GM12878 (cell line): ENCODE measurements around the gene TEX30. TPM values are rescaled to one million over a fixed set of nuclear protein-coding genes. Genes with fewer than 3 reads are reported as not detected.

Source experiments
- ATAC-seq: fragments of 200-7000 bp; cut with Tn5 transposase; 3 replicates; pipeline ENCODE4 v1.9.1; 2020; ENCODE audit warnings: mild to moderate bottlenecking, moderate library complexity
- BruUV-seq: library from RNA; stranded (reverse); fragments of 400-500 nt; replicated peaks from 2 replicates; lab custom pipeline; 2021; lab: Mats Ljungman, UMichigan
- CTCF ChIA-PET: fragments of 300-600 bp; sonication (Branson Sonifier 250); formaldehyde crosslinking; extraction: SDS; loops from one replicate; lab custom pipeline; 2021; ENCODE audit warnings: inconsistent platforms; lab: Yijun Ruan, JAX
- POLR2A ChIA-PET: fragments of 350-600 bp; formaldehyde crosslinking; extraction: SDS; loops from one replicate; lab custom pipeline; 2021; ENCODE audit warnings: inconsistent platforms; lab: Charles Lee
- RAD21 ChIA-PET: fragments of 300-600 bp; sonication (Branson Sonifier 250); formaldehyde crosslinking; loops from one replicate; lab custom pipeline; 2023; ENCODE audit warnings: antibody characterized with exemption; ENCODE audit not compliant: unreplicated experiment; lab: Charles Lee
- SMC1A ChIA-PET: fragments of 300-600 bp; sonication (Branson Sonifier 250); formaldehyde crosslinking; loops from one replicate; lab custom pipeline; 2023; ENCODE audit not compliant: unreplicated experiment, uncharacterized antibody; lab: Charles Lee
- DNase-seq: peaks from one replicate; pipeline ENCODE4 v3.0.0-alpha.2; 2011; ENCODE audit warnings: low read depth, low spot score
- FAIRE-seq: peaks from 3 replicates; lab custom pipeline; 2011; peaks lifted over from hg19 to GRCh38; lab: Jason Lieb, UNC
- H2AFZ ChIP-seq: 2 replicates; pipeline ENCODE4 v1.6.0; 2011; ENCODE audit warnings: low read depth, low read length, control low read depth; ENCODE audit not compliant: control insufficient read depth
- H3K27ac ChIP-seq: 2 replicates; pipeline ENCODE4 v1.5.1; 2011; ENCODE audit warnings: control low read depth; ENCODE audit not compliant: control insufficient read depth, insufficient read depth
- H3K27me3 ChIP-seq, 2 experiments: replicated peaks in 1 of 2; 2 replicates each; pipeline versions ENCODE4 v1.6.0 to v1.6.1; 2011; ENCODE audit warnings: low read length in 1 of 2; ENCODE audit not compliant: control insufficient read depth in 2 of 2, insufficient read depth in 2 of 2
- H3K36me3 ChIP-seq, 2 experiments: 2 replicates each; pipeline ENCODE4 v1.5.1; 2011; ENCODE audit warnings: low read length in 1 of 2; ENCODE audit not compliant: control insufficient read depth in 2 of 2, insufficient read depth in 2 of 2
- H3K4me1 ChIP-seq: 2 replicates; pipeline ENCODE4 v1.6.1; 2011; ENCODE audit warnings: mild to moderate bottlenecking, low read length, moderate library complexity, mixed read lengths; ENCODE audit not compliant: control insufficient read depth, insufficient read depth
- H3K4me2 ChIP-seq: 2 replicates; pipeline ENCODE4 v1.6.0; 2011; ENCODE audit warnings: control low read depth; ENCODE audit not compliant: control insufficient read depth, insufficient read depth
- H3K4me3 ChIP-seq: fragments of 200-600 bp; sonication (generic); 2 replicates; pipeline ENCODE4 v1.5.1; 2016
- H3K79me2 ChIP-seq: 2 replicates; pipeline ENCODE4 v1.6.0; 2011; ENCODE audit warnings: low read length; ENCODE audit not compliant: control insufficient read depth, insufficient read depth
- H3K9ac ChIP-seq: 2 replicates; pipeline ENCODE4 v1.8.0; 2011; ENCODE audit warnings: low read length, control low read depth, mixed read lengths; ENCODE audit not compliant: control insufficient read depth, insufficient read depth
- H3K9me3 ChIP-seq: replicated peaks from 3 replicates; pipeline ENCODE4 v1.5.1; 2011; ENCODE audit warnings: mild to moderate bottlenecking, low read length; ENCODE audit not compliant: control insufficient read depth, insufficient read depth
- H4K20me1 ChIP-seq: 2 replicates; pipeline ENCODE4 v1.6.0; 2011; ENCODE audit not compliant: control insufficient read depth, insufficient read depth
- NKRF ChIP-seq: fragments of 450-650 bp; conservative IDR thresholded peaks from 2 replicates; pipeline ENCODE4 v1.6.1; 2017; ENCODE audit warnings: mild to moderate bottlenecking, moderate library complexity
- SUPT20H ChIP-seq: IDR thresholded peaks from 2 replicates; pipeline ENCODE4 v1.6.1; 2011; ENCODE audit warnings: low read depth, mild to moderate bottlenecking, low read length, moderate library complexity, borderline replicate concordance; ENCODE audit not compliant: control insufficient read depth
- in situ Hi-C: fragments of 300-500 bp; cut with MboI; formaldehyde crosslinking; loops from 9 replicates; pipeline ENCODE4 v1.14.3; 2018; ENCODE audit warnings: mixed read lengths
- intact Hi-C: fragments of 100-400 bp; cut with micrococcal nuclease; formaldehyde crosslinking; loops from one replicate; pipeline ENCODE4 v1.14.2; 2022; ENCODE audit not compliant: unreplicated experiment
- polyA plus RNA-seq, 11 experiments: library from polyadenylated mRNA; depleted of rRNA in 4 of 11; unstranded in 6 of 11; stranded (reverse) in 5 of 11; fragments of >200 nt; fragmentation: Nextera tagmentation in 4 of 11; fragmentation: Illumina TruSeq in 1 of 11; extraction: Ambion mirVana in 4 of 11; extraction: Trizol in 1 of 11; gene quantifications; 1 replicate in 1 of 11; 2 replicates in 10 of 11; pipeline versions ENCODE4 v1.2.1 to v1.2.3, GENCODE V29; 2011 to 2016; ENCODE audit warnings: inconsistent platforms in 2 of 11, missing spikeins in 2 of 11, low read depth in 1 of 11
- total RNA-seq, 4 experiments: library from RNA; depleted of rRNA in 3 of 4; stranded (reverse); fragments of >200 nt in 3 of 4; fragmentation: Illumina TruSeq in 1 of 4; extraction: Trizol in 1 of 4; gene quantifications; 2 replicates each; pipeline versions ENCODE4 v1.2.1 to v1.2.3, GENCODE V29; 2013 to 2021
- TF ChIP-seq, protein P1 (sequence below): fragments of 450-650 bp; IDR thresholded peaks from 2 replicates; pipeline ENCODE4 v1.6.1; 2018; ENCODE audit warnings: borderline replicate concordance, mild to moderate bottlenecking; ENCODE audit not compliant: partially characterized antibody

TEX30 gene
- total and polyA plus RNA-seq, 10 of the 15 experiments (the other 5 are each of a cell fraction or from before 2014, with no cell fraction given): 19.7 to 114 (median 25.0) TPM

GRCh38 chr13:102751886-102752285, 21.7 kb downstream of the TEX30 start (continued):
- TF ChIP-seq, protein P1, sequence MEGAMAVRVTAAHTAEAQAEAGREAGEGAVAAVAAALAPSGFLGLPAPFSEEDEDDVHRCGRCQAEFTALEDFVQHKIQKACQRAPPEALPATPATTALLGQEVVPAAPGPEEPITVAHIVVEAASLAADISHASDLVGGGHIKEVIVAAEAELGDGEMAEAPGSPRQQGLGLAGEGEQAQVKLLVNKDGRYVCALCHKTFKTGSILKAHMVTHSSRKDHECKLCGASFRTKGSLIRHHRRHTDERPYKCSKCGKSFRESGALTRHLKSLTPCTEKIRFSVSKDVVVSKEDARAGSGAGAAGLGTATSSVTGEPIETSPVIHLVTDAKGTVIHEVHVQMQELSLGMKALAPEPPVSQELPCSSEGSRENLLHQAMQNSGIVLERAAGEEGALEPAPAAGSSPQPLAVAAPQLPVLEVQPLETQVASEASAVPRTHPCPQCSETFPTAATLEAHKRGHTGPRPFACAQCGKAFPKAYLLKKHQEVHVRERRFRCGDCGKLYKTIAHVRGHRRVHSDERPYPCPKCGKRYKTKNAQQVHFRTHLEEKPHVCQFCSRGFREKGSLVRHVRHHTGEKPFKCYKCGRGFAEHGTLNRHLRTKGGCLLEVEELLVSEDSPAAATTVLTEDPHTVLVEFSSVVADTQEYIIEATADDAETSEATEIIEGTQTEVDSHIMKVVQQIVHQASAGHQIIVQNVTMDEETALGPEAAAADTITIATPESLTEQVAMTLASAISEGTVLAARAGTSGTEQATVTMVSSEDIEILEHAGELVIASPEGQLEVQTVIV: no peak

DNA sequence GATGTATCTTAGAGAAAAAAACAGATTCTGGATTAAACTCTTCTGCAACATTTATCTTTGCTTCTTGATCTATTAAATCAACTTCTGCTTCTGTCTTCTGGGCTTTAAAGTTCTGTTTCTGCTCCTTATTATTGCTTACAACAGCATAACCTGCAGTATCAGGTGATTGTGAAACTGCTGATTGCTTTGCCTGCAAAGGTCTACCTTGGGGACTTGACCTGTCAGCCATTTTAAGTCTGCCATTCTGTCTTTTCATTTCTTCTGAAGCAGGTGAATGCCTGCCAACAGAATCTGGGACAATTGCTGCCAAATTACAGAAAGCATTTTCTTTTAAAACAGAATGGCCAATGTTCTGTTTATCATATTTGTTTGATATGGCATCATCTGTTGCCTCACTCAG, 31.1 kb downstream of the TEX30 start:
- H4K20me1 ChIP-seq: no peaks in the 10 kb centered on the region
- TF ChIP-seq NKRF: no peak
- no peak for TF ChIP-seq SUPT20H
- no peak overlapping the region for H3K4me2 ChIP-seq
- no peak overlapping the region for H2AFZ ChIP-seq
- ATAC-seq (no peak), DNase-seq (no peak), FAIRE-seq (no peak)
- no peaks in the 10 kb centered on the region for H3K36me3 ChIP-seq
- H3K27ac ChIP-seq: no peak overlapping the region
- no peaks in the 10 kb centered on the region for H3K9me3 ChIP-seq
- H3K4me1 ChIP-seq: no peaks in the 10 kb centered on the region
- intact Hi-C loops: no loop called here
- CTCF ChIA-PET: no interaction called here
- in situ Hi-C loops: no loop called here
- no peak overlapping the region for H3K4me3 ChIP-seq
- H3K79me2 ChIP-seq: no peaks in the 10 kb centered on the region
- SMC1A ChIA-PET: no interaction called here
- no peaks in the 10 kb centered on the region for H3K27me3 ChIP-seq
- BruUV-seq: no TSS peak
- RAD21 ChIA-PET: no interaction called here
- POLR2A ChIA-PET: no interaction called here
- H3K9ac ChIP-seq: no peak overlapping the region
